ENCODE measurements around the gene PSME3.

DNA sequence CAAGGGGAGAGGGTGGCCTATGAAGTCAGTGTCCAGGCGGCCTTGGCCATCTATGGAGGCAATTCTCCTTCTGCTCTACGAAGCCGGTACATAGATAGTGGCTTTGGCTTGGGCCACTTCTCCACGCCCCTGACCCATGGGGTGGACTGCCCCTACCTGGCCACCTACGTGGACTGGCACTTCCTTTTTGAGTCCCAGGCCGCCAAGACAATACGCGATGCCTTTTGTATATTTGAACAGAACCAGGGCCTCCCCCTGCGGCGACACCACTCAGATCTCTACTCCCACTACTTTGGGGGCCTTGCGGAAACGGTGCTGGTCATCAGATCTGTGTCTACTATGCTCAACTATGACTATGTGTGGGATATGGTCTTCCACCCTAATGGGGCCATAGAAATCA, 35.1 kb downstream of the PSME3 start:
- TF ChIP-seq, protein P1, sequence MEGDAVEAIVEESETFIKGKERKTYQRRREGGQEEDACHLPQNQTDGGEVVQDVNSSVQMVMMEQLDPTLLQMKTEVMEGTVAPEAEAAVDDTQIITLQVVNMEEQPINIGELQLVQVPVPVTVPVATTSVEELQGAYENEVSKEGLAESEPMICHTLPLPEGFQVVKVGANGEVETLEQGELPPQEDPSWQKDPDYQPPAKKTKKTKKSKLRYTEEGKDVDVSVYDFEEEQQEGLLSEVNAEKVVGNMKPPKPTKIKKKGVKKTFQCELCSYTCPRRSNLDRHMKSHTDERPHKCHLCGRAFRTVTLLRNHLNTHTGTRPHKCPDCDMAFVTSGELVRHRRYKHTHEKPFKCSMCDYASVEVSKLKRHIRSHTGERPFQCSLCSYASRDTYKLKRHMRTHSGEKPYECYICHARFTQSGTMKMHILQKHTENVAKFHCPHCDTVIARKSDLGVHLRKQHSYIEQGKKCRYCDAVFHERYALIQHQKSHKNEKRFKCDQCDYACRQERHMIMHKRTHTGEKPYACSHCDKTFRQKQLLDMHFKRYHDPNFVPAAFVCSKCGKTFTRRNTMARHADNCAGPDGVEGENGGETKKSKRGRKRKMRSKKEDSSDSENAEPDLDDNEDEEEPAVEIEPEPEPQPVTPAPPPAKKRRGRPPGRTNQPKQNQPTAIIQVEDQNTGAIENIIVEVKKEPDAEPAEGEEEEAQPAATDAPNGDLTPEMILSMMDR (IDR thresholded peaks at IDR 0.05), result no peak
- no peak for TF ChIP-seq POLR2A (IDR thresholded peaks at IDR 0.05)

Measured in heart left ventricle (tissue), 13 donors.